Kidney tubule cell (primary cell): ENCODE measurements around the gene OR1F1.
A peak's percentile ranks its signal among the peaks of the same experiment; 100 is the strongest.
"Not testable (repeated sequence)": the region's sequence is repeated elsewhere in the genome, so short reads cannot be mapped to it uniquely, and the experiment has no call there.

Experiments
- DNase-seq: peaks from one replicate; pipeline ENCODE4 v3.0.0-alpha.2; 2018; ENCODE audit warnings: low spot score

Gene OR1F1

DNA sequence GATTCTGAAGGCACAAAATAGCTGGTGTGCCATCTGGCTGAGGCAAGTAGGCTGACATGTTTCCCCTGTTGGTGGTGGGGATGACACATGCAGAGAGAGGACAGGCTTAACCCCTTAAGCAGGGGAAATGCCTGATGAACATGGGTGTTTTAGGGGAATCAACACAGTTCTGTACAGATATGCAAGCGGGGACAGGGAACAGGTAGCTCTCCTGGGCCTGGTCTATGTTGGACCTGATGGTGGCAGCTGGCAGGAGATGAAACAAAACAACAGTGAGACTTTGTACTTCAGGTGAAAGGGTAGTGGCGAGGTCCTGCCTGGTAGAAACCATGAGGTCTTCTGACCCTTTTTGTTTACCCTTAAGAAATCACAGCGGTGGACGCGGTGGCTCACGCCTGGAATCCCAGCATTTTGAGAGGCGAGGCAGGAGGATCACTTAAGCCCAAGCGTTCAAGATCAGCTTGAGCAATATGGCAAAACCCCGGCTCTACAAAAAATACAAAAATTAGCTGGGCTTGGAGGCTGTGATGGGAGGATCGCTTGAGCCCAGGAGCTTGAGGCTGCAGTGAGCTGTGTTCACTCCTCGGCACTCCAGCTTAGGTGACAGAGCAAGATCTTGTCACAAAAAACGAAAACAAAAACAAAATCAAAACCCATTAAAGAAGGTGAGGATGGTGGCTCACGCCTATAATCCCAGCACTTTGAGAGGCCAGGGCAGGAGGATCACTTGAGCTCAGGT is 10.5 kb downstream of the OR1F1 start:
- no peak for DNase-seq

DNA sequence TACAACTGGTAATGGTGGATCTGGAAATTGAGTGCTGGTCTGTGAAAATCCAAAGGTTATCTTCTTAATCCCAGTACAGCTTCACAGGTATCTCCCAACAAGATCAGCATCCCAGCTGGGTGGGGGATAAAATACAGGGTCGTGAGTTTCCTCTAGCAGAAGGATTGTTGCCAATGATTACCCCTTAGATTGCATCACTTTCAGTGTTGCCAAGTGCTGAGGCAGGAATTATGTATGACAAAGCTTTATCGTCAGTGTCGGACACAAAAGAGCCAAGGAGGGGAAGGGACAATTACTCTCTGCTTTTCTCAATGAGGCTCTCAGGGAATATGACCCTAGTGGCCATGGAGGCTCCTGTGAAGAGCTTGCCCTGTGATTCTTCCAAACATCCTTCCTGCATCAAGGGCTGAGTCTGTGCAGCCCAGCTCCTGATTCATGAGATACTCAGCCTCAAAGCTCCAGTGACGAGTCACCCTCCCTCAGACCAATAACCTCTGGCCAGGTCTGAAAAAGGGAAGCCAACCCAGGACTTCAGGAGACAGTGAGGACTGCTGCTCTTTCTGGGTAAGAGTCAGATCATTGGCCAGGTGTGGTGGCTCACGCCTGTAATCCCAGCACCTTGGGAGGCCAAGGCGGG is 15.0 kb downstream of the OR1F1 start:
- DNase-seq, result peak; percentile 70

DNA sequence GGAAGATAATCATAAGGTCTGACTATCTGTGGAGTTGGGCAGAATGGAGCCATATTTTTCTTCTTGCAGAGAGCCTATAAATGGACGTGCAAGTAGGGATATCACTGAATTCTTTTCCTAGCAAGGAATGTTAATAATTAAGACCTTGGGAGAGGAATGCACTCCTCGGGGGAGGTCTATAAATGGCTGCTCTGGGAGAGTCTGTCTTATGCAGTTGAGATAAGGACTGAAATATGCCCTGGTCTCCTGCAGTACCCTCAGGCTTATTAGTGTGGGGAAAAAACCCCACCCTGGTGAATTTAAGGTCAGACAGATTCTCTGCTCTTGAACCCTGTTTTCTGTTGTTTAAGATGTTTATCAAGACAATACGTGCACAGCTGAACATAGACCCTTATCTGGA is 17.9 kb downstream of the OR1F1 start:
- not testable (repeated sequence) for DNase-seq

DNA sequence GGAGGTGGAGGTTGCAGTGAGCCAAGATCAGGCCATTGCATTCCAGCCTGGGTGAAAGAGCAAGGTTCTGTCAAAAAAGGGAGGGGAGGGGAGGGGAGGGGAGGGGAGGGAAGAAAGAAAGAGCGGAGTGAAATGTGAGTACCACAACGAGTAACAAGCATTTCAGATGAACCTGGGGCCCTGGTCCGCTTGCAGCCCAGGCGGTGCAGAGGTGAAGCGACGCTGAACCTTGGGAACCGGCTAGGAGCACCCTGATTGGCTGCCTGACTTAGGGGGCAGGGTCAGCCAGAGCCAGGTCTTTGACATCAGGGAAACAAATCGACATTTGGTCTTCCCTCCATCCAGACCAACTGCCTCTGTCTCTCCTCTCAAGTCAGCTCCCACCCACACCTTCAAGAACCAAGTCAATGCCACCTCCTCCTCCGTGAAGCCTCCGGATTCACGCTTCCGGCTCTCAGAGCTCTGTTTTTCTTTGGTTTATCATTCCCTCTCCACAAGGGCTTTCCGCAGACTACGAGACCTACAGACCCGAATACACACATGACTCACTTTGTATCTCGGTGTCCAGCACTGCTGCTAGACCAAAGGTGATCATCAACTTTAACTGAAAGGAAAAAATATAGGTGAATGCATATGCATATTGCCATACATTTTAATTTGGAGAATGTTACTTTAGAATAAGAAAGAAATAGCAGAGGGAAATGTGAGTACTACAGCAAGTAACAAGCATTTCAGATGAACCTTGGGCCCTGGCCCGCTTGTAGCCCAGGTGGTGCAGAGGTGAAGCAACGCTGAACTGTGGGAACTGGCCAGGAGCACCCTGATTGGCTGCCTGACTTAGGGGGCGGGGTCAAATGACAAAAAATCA is 19.3 kb downstream of the OR1F1 start:
- no peak for DNase-seq

DNA sequence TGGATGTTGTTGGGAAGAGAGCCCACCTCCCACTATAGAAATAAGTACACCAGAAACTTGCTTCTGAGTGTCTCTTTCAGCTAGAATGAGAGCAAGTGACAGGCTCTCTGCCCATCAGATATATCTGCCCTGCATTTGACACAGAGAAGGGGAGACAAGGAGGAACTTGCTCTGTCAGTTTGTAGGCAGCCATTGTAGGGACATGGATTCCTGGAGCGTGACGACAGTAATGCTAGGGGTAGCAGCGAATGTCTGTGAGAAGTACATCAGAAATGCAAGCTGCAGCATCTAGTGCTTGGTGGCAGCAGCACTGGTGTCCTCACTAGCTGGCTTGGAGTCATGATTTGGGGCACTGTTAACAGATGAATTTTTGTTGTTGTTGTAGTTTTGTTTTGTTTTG is 24.0 kb downstream of the OR1F1 start:
- no peak for DNase-seq

DNA sequence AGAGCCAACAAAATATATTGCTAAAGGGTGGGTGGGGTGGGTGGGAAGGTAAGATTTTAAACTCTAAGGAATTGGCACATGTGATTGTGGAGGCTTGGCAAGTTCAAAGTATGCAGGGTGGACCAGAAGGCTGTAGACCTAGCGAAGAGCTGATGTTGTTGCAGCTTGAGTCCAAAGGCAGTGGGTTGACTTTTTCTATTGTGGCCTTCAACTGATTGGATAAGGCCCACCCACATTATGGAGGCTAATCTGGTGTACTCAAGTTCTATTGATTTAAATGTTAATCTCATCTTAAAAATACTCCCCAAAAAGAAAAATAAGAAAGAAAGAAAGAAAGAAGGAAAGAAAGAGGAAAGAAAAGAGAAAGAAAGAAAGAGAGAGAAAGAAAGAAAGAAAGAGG is 24.6 kb downstream of the OR1F1 start:
- DNase-seq, result no peak

GRCh38 chr16:3214904-3215600 is 27.0 kb downstream of the OR1F1 start:
- DNase-seq, result peak; percentile 38

DNA sequence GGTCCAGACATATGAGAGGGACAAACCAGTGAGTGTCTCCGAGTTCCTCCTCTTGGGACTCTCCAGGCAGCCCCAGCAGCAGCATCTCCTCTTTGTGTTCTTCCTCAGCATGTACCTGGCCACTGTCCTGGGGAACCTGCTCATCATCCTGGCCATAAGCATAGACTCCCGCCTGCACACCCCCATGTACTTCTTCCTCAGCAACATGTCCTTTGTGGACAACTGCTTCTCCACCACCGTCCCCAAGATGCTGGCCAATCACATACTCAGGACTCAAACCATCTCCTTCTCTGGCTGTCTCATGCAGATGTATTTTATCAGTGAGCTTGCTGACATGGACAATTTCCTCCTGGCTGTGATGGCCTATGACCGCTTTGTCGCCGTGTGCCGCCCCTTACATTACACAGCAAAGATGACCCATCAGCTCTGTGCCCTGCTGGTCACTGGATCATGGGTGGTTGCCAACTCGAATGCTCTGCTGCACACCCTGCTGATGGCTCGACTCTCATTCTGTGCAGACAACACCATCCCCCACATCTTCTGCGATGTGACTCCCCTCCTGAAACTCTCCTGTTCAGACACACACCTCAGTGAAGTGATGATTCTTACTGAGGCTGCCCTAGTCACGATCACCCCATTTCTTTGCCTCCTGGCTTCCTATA is 27.7 kb downstream of the OR1F1 start:
- no peak for DNase-seq

DNA sequence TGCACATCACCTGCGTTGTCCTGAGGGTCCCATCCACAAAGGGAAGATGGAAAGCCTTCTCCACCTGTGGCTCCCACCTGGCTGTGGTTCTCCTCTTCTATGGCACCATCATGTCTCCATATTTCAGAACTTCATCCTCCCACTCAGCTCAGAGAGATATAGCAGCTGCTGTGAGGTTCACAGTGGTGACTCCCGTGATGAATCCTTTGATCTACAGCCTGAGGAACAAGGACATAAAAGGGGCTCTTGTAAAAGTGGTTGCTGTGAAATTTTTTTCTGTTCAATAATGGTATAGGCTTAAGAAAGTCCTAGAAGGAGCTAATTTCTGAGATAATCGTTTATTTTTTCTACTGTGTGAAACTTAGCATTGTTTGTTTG is 28.2 kb downstream of the OR1F1 start:
- DNase-seq, result no peak

GRCh38 chr16:3220839-3221238 is 32.8 kb downstream of the OR1F1 start:
- no peak for DNase-seq

DNA sequence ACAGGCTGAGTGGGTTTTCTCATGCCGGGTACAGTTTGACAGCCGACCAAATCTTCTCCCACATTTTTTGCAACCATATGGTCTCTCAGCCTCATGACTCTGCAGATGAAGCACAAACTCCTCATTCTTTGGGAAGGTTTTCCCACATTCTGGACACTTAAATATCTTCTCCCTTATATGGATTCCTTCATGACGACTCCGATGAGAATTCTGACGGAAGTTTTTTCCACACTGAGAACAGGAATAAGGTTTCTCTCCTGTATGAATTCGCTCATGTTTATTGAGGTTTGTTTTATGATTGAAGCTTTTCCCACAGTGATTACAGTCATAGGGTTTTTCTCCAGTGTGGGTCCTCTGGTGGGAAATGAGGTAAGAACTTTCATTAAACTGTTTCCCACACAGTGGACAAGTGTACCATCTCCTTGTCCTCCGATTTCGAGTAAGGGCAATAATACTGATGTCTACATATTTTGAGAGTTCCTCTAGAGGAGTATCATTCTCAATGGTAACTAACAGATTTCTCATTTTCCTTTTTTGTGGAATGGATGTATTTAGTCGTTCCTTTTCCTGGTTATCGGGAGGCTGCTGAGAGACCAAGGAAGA is 36.0 kb downstream of the OR1F1 start:
- DNase-seq, result no peak

DNA sequence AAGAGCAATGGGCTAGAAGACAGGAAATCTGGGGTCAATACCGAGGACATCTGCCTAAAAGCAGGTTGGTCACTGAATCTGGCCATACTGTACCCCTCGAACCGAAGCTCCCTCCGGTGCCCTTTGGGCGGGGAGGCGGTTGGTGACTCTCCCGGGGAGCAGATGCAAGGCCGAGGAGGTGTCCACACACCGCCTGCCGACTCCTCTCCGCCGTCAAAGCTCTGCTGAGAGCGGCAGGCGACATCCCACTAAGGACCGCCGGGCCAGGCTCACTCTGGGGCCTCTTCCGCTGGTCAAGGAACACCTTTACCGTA is 46.5 kb downstream of the OR1F1 start:
- no peak for DNase-seq

DNA sequence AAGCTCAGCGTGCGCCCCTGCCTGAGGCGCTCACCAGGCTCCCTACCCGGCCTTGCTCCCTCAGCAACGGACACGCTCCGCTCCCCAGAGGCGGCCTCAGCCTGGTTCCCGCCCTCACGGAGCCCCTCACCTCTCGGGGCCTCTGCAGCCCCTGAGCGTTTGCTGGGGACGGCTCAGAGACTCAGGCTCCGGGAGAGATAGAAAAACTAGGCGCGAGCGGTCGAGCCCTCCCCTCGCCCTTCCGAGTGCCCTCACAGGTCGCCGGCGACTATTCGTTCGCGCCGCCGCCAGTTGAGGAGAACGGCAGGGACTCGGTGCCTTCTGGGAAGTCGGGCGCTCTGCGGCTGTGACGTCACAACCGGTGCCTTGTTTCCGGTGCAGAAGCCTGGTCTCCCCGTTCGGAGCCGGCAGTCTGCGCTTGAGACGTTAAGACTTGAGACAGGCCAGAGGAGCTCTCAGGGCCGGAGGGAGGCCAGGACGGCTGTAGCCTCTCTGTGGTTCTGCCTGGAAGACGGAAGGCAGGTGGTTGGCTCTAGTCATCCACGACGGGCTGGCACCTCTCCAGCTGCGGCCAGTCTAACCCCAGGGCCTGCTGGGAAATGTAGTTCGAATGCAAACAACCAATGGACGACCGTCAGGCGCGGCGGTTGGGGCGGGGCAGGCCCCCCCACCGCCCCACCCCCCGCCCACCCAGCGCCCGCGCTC is 47.0 kb downstream of the OR1F1 start, which contains the start of gene ZNF200:
ZNF200 (minus strand) TSS at position 302 of the 705 bp plus-strand sequence. CDS start 1,403 bp downstream, outside the sequence.
- peak; percentile 94 for DNase-seq

DNA sequence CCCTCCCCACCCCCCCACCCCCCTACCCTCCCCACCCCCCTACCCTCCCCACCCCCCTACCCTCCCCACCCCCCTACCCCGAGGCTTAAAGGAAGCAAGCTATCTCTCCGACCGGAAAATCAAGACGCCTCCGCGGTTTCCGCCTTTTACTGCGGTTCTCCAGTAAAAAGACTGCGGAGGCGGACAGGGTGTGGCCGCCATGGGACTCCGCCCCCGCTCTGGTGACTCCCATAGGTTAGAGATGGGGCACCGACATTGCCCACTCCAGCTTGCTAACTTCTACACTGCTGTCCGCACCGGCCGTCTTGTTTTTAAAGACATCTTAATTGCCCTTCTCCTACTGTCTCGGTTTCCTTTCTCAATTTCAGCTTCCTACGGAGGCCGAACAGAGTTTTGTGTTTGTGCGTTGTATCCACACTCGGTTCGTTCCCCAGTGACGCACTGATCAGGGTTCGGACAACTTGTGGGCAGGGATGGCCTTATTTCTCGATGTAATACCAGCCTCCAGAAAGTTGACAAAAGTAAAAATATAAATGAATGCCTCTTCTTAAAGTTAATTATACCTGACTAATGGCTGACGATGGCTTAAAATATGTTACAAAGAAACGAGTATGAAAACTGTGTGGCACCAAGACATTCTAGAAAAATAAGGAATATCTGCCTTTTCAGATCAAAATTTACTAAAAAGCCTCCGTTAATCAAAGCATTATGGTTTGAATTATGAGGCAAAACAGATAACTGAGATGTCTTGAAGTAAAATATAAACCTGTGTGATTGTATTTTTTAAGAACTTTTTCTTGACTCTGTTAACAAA is 48.1 kb downstream of the OR1F1 start:
- DNase-seq, result no peak

- no peak for DNase-seq
These were observed 53.8 kb downstream of the OR1F1 start for GRCh38 chr16:3241761-3242160.

GRCh38 chr16:3242709-3243108 is 54.7 kb downstream of the OR1F1 start:
- no peak for DNase-seq

- peak; percentile 10 for DNase-seq
These were observed 55.9 kb downstream of the OR1F1 start for GRCh38 chr16:3243882-3244281.

- DNase-seq, result no peak
These were observed 58.0 kb downstream of the OR1F1 start for GRCh38 chr16:3246002-3246401.

- DNase-seq, result no peak
These were observed 58.9 kb downstream of the OR1F1 start for GRCh38 chr16:3246876-3247275.

DNA sequence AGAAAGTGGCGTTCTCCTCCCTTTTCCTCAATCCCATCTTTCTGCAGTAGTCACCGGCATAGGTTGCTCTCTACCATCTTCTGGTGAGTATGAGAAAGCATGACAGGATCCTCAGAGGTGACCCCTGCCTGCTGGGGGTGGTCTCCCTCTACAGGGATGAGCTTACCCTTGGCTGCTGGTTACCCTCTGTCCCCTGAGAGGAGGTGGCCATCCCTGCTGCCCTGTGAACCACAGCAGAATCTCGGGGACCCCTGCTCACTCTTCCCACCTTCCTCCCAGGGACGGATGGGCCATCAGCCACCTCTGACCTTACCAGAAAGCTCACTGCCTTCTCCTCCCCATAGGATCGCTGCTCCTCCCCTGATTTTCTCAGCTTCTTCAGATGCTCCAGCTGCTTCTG is 60.6 kb downstream of the OR1F1 start:
- no peak for DNase-seq
